Activated CD4-positive, CD25-positive, alpha-beta regulatory T cell treated with anti-CD3 and anti-CD28 coated beads, Interleukin-2, amount 50 U/mL, for 16 hours (primary cell): ENCODE measurements around the gene MYCBP2.
A peak's percentile ranks its signal among the peaks of the same experiment; 100 is the strongest.
"Not testable (repeated sequence)": the region's sequence is repeated elsewhere in the genome, so short reads cannot be mapped to it uniquely, and the experiment has no call there.

Experiments used
- DNase-seq: peaks from one replicate; pipeline ENCODE4 v3.0.0-alpha.2; 2020; ENCODE audit warnings: low read depth, low spot score

Gene MYCBP2

GRCh38 chr13:77033717-77034302 is 293.1 kb downstream of the MYCBP2 start:
- no peak for DNase-seq

- DNase-seq, result no peak
These were observed 295.1 kb downstream of the MYCBP2 start for GRCh38 chr13:77031656-77032243.

DNA sequence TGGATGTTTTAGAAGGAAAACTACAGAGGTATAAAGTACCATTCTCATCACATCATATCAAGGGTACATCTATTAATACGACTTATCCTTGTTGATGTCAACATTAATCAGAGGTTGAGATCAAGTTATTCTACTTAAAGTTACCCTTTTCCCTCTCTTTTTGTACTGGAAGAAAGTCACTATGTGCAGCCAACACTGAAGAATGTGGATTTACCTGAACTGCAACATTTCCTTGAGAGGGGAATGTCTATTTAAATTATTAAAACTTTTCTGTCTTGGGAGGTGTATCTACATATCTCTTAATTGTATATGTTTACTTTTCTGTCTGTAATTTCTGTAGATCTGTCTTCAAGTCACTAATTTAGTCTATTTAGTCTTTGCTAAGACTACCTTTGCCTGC is 297.5 kb downstream of the MYCBP2 start:
- no peak for DNase-seq

- DNase-seq, result no peak
These were observed 298.7 kb downstream of the MYCBP2 start for GRCh38 chr13:77028202-77028601.

DNA sequence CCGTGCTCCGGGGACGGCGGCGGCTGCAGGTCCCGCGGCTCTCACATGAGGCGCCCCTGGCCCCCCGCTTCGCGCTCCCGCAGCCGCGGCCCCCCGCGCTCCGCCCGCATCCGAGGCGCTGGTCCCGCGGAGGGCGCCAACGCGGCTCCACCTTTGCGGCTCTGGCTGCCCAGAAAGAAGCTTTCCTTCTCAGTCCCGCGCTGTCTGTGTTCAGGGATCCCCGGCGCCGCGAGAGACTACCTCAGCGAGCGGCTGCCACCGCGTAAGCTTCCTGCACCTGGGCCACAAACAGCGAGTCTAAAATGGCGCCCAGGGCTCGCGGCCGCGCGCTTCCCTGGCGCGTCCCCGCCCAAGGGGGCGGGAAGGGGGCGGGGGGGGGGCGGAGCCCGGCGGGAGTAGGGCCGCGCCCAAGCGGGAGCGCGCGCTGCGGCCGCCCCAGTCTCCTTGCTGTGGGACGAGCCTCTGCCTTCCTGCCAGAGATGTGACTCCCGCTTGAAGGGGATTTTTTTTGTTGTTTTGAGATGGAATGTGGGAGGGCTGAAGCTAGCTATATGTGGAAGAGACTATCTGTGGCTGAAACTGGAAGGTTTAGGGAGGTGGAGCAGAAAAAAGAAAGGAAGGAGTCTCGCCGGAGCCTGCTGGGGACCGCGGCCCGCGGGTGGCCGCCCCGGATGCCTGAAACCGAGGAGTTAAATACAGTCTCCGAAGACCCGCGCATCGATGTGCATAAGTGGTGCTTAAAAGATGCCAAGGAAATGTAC is 299.9 kb downstream of the MYCBP2 start, which contains the start of gene FBXL3:
Gene FBXL3, minus strand, starts transcription at position 299 of the 761 bp plus-strand sequence. CDS start 5,299 bp downstream, outside the sequence.
- DNase-seq, result peak; percentile 68

DNA sequence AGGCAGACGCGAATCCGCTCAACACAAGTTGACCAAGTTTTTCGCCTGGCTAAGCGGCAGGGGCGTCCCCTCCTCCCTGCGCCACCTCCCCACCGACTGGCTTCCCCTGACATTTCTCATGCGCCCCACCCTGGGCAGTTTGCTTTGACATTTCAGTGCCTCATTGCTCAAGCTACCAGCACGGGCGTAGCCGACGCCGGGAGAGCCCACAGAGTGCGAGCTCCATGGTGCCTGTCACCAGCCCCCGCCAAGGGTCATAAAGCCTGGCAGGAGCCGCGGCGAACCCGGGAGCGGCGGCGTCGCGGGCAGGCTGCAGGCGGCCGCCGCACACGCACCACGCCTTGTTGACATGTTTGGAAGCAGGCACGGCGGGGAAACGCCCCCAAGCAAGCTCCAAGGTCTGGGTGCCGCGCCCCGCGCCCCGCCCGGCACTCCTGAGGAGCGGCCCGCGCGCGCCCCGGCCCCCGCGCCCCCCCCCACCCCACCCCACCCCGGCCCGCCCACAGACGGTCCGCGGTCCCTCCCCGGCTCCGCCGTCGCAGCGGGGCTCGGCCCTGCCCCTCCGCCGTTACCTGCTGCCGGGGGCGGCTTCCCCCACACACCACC is 300.5 kb downstream of the MYCBP2 start:
- DNase-seq, result peak; percentile 46

GRCh38 chr13:77022341-77022740 is 304.6 kb downstream of the MYCBP2 start:
- DNase-seq, result no peak

DNA sequence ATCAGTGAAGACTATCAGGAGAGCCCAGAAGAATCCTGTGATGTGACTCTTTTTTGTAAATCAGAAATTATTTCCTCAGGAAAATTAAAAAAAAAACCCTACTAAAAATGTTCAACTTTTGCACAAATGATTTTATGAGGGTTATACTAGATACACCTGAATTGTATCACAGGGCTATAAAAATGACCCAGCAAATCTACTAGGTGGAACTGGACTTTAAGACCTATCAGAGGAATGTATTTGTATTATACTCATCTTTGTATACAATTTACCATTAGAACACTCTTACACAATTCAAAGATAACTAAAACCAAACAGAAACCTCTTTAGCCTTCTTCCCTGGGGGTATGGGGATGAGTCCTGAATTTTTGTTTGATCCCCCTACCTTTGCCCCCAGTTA is 307.1 kb downstream of the MYCBP2 start:
- DNase-seq, result no peak

- DNase-seq, result no peak
These were observed 309.8 kb downstream of the MYCBP2 start for GRCh38 chr13:77016888-77017623.

DNA sequence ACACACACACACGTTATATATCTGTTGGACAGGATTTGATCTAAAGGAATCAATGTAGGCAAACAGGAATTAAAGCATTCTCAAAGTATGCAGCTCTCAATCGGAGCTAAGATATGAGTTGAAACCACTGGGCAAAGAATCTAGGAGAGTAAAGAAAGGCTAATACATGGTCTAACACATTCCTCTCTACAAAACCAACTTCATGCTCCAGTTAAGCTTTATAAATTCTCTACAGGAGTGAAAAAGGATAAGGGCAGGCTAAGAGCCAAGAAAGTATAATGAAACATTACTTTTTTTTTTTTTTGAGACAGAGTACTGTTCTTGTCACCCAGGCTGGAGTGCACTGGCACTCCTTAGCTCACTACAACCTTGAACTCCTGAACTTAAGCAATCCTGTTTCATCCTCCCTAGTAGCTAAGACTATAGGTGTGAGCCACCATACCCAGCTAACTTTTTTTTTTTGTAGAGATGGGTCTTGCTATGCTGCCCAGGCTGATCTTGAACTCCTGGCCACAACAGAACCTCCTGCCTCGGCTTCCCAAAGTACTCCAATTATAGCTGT is 310.6 kb downstream of the MYCBP2 start:
- no peak for DNase-seq

GRCh38 chr13:77014906-77015685 is 311.8 kb downstream of the MYCBP2 start:
- DNase-seq, result no peak

DNA sequence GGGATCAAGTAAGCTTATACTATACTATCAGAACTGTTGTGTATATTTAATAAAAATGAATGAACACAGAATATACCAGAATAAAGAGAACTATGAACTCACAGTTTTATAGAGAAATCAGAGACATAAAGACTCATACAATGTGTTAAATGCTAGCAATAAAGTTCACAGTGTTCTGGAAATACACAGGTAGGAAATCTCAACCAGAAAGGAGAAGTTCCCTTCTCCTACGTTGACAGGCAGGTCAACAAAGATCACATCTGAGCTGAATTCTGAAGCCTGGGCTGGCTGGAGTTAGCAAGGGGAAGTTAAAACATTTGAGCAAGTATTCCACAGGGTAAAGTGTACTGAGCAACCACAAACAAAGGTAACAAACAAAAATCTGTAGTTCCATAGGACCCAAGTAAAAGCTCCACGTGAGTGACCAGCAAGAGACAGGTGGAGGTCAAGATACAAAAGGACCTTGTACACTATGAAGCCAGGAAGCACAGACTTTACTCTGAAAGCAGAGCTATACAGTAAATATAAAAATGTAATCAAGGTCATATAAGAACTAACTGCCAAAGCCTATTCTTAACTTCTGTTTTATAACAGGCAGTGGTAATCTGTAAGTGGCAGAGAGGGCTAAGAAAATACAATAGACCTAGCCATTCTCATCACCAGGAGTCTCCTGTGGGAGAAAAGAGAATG is 312.9 kb downstream of the MYCBP2 start:
- DNase-seq, result no peak

GRCh38 chr13:77009719-77010118 is 317.2 kb downstream of the MYCBP2 start:
- not testable (repeated sequence) for DNase-seq

DNA sequence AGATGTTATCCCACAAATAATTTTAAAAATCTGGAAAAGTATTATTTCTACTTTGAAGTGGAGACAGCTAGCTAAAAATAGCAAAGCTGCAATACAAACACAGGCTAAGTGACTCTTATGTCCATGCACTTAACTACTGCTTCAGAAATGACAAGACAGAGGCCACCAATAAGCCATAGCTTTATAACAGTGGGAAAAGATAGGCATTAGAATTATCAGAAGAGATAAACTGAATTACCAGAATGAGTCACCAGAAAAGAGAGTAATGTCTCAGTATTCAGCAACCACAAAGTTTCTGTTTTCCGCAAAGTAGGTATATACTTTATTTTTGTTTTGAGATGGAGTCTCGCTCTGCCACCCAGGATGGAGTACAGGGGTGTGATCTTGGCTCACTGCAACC is 317.9 kb downstream of the MYCBP2 start:
- no peak for DNase-seq

GRCh38 chr13:77008337-77008736 is 318.6 kb downstream of the MYCBP2 start:
- not testable (repeated sequence) for DNase-seq

DNA sequence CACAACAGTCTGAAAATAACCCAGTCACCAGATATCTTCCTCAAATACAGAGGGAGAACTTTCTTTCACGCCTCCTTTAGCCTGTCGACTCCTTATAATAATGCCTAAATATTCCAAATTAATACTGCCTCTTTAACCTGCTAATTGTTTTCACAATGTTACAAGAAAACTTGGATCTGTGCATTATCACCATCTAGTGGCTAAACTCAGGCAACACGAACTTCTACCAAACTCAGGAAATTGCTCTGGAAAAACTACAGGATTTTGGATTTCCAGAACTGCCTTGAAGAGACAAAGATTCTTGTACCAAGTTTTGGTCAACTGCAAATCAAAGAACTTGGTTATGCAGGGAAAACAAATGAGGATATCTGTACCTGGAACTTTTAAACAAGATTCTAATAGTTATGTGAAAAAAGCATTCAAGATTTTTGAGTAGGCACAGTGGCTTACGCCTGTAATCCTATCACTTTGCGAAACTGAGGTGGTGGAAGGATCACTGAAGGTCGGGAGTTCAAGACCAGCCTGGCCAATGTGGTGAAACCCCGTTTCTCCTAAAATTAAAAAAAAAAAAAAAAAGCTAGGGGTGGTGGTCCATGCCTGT is 324.2 kb downstream of the MYCBP2 start:
- no peak for DNase-seq

GRCh38 chr13:77001963-77002587 is 324.8 kb downstream of the MYCBP2 start:
- no peak for DNase-seq

DNA sequence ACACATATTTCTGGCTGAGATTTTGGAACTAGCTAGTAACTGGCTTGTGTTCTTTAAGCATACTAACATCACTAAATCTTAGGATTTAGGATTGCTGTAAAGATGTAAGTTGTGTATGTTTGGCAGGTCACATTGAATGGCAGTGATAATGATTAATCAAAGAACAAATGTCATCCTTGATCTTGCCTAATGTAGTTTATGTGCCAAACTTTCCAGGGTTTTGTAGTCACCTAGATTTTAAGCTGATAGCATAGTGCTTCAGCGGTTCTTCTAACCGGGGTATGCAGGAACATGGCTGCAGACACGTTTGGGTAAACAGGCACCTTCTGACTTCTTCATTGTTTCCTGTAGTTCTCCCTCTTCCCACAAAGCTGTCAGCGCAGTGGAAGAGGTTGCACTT is 325.4 kb downstream of the MYCBP2 start:
- no peak for DNase-seq

GRCh38 chr13:77000475-77000874 is 326.4 kb downstream of the MYCBP2 start:
- no peak for DNase-seq
